ENCODE data around the gene PATE4. TPM values are rescaled to one million over a fixed set of nuclear protein-coding genes. Genes with fewer than 3 reads are reported as not detected.
"Not testable (repeated sequence)": the region's sequence is repeated elsewhere in the genome, so short reads cannot be mapped to it uniquely, and the experiment has no call there.

PATE4 gene
- total RNA-seq, 4 donors from 2014 or later: not detected

DNA sequence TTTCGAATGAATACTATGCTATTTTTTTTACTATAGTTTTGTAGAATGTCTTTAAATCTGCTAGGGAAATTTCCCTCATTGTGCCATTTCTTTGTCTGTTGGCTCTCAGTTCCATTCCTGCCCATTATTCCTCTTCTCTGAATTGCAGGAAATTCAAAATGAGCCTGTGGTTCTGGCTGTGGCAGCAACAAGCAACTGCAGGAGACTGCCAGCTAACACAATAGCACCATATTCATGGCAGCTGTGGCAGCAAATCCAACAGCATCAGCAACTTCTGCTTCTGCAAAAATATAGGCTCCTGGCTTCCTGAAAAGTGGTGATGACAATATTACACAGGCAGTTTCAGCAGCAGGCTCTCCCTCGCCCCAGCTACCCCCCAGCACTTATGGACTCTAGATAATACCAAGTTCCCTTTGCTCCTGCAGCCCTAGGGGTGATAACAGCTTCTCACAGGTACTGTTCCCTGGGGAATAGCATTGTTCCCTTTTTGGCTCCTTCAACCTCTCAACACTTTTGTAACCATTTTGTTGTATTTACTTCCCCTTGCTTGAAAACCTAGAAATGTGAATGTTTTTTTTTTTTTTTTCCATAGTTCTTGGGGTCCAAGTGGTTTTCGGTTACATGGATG, 9.3 kb downstream of the PATE4 start:
- 71% methylated on average over 2 of the region's 3 CpGs for WGBS
- TF ChIP-seq, protein P1, sequence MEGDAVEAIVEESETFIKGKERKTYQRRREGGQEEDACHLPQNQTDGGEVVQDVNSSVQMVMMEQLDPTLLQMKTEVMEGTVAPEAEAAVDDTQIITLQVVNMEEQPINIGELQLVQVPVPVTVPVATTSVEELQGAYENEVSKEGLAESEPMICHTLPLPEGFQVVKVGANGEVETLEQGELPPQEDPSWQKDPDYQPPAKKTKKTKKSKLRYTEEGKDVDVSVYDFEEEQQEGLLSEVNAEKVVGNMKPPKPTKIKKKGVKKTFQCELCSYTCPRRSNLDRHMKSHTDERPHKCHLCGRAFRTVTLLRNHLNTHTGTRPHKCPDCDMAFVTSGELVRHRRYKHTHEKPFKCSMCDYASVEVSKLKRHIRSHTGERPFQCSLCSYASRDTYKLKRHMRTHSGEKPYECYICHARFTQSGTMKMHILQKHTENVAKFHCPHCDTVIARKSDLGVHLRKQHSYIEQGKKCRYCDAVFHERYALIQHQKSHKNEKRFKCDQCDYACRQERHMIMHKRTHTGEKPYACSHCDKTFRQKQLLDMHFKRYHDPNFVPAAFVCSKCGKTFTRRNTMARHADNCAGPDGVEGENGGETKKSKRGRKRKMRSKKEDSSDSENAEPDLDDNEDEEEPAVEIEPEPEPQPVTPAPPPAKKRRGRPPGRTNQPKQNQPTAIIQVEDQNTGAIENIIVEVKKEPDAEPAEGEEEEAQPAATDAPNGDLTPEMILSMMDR (IDR thresholded peaks at IDR 0.05): no peak
- TF ChIP-seq POLR2AphosphoS5 (IDR thresholded peaks at IDR 0.05) (no peak), POLR2A (IDR thresholded peaks at IDR 0.05; ENCODE audit: low read depth) (no peak), EP300 (IDR thresholded peaks at IDR 0.05) (no peak)

DNA sequence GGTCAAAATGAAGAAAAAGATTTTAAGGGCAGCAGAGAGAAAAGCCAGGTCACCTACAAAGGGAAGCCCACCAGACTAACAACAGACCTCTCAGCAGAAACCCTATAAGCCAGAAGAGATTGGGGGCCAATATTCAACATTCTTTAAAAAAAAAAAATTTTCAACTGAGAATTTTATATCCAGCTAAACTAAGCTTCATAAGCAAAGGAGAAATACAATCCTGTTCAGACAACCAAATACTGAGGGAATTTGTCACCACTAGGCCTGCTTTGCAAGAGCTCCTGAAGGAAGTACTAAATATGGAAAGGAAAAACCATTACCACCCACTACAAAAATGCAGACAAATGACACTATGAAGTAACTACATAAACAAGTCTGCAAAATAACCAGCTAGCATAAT, 13.1 kb downstream of the PATE4 start:
- no peak overlapping the region for H3K27ac ChIP-seq (replicated peaks in 1 of 4)
- peaks cover 0 to 28% (median 15%) of the 10 kb centered on the region in 4 donors for H3K9me3 ChIP-seq
- H3K27me3 ChIP-seq: no peaks in the 10 kb centered on the region
- intact Hi-C loops (cut with DNase I): no loop called here
- TF ChIP-seq EP300 (IDR thresholded peaks at IDR 0.05): no peak
- TF ChIP-seq POLR2AphosphoS5 (IDR thresholded peaks at IDR 0.05): no peak
- TF ChIP-seq, protein P1 (IDR thresholded peaks at IDR 0.05): no peak
- no peak for TF ChIP-seq POLR2A (IDR thresholded peaks at IDR 0.05; ENCODE audit: low read depth)
- no peak for DNase-seq (ENCODE audit: extremely low spot score)
- no peaks in the 10 kb centered on the region for H3K36me3 ChIP-seq
- no peak overlapping the region for H3K4me3 ChIP-seq
- H3K4me1 ChIP-seq: no peaks in the 10 kb centered on the region

More for the DNA sequence above, 9.3 kb downstream of the PATE4 start:
- no peak overlapping the region for H3K4me3 ChIP-seq
- intact Hi-C loops (cut with DNase I): no loop called here
- no peaks in the 10 kb centered on the region for H3K27me3 ChIP-seq
- H3K4me1 ChIP-seq: no peaks in the 10 kb centered on the region
- no peaks in the 10 kb centered on the region for H3K36me3 ChIP-seq
- H3K27ac ChIP-seq (replicated peaks in 1 of 4): no peak overlapping the region
- DNase-seq (ENCODE audit: extremely low spot score): no peak
- peaks cover 0 to 24% (median 15%) of the 10 kb centered on the region in 4 donors for H3K9me3 ChIP-seq

DNA sequence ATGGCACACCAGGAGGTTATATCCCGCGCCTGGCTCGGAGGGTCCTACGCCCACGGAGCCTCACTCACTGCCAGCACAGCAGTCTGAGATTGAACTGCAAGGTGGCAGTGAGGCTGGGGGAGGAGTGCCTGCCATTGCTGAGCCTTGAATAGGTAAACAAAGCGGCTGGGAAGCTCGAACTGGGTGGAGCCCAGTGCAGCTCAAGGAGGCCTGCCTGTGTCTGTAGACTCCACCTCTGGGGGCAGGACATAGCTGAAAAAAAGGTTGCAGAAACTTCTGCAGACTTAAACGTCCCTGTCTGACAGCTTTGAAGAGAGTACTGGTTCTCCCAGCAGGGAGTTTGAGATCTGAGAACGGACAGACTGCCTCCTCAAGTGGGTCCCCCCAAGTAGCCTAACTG, 24.6 kb downstream of the PATE4 start:
- DNase-seq (ENCODE audit: extremely low spot score); H3K4me3 ChIP-seq; H3K27me3 ChIP-seq; H3K27ac ChIP-seq (replicated peaks in 1 of 4); intact Hi-C loops (cut with DNase I); H3K9me3 ChIP-seq; H3K36me3 ChIP-seq; H3K4me1 ChIP-seq: not testable (repeated sequence)
- 93% methylated on average over 4 of the region's 9 CpGs for WGBS

DNA sequence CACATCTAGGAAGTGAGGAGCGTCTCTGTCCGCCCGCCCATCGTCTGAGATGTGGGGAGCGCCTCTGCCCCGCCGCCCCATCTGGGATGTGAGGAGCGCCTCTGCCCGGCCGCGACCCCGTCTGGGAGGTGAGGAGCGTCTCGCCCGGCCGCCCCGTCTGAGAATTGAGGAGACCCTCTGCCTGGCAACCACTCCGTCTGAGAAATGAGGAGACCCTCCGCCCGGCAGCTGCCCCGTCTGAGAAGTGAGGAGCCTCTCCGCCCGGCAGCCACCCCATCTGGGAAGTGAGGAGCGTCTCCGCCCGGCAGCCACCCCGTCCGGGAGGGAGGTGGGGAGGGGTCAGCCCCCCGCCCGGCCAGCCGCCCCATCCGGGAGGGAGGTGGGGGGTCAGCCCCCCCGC, 29.7 kb downstream of the PATE4 start:
- WGBS: no CpG with 5 or more reads among the region's 33 CpGs
- H3K9me3 ChIP-seq; H3K4me3 ChIP-seq; H3K36me3 ChIP-seq; intact Hi-C loops (cut with DNase I); H3K27me3 ChIP-seq; H3K4me1 ChIP-seq; DNase-seq (ENCODE audit: extremely low spot score); H3K27ac ChIP-seq (replicated peaks in 1 of 4): not testable (repeated sequence)

DNA sequence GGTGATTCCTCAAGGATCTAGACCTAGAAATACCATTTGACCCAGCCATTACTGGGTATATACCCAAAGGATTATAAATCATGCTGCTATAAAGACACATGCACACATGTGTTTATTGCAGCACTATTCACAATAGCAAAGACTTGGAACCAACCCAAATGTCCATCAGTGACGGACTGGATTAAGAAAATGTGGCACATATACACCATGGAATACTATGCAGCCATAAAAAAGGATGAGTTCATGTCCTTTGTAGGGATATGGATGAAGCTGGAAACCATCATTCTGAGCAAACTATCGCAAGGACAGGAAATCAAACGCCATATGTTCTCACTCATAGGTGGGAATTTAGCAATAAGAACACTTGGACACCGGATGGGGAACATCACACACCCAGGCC, 32.2 kb downstream of the PATE4 start:
- DNase-seq (ENCODE audit: extremely low spot score); H3K9me3 ChIP-seq; H3K27me3 ChIP-seq; H3K4me3 ChIP-seq; H3K36me3 ChIP-seq; H3K4me1 ChIP-seq; intact Hi-C loops (cut with DNase I); H3K27ac ChIP-seq (replicated peaks in 1 of 4): not testable (repeated sequence)
- 86% methylated on average over 4 of the region's 4 CpGs for WGBS

DNA sequence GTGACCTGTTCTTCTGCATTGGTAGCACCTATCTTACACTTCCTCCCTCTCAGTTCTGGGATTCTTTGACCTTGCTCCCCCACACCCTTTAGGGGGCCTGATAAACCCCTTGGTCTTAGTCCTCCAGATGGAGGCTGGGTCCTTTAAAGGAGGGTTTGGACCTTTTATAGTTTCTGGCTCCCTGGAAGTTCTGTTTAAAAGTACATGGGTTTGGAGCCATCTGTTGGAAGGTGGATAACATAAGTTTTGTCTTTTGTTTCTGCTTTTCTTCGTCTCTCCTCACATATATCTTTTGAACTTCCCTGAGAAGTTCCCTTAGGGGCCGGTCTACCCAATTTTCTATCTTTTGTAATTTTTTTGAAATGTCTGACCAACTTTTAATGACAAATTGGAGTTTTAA, 36.4 kb downstream of the PATE4 start:
- Histone ChIP-seq H3K36me3 (no peaks in the 10 kb centered on the region), H3K27ac (replicated peaks in 1 of 4) (no peak overlapping the region), H3K4me1 (peaks cover 0 to 2% (median under 1%) of the 10 kb centered on the region in 4 donors), H3K4me3 (no peak overlapping the region), H3K9me3 (no peaks in the 10 kb centered on the region), H3K27me3 (no peaks in the 10 kb centered on the region)
- TF ChIP-seq EP300 (IDR thresholded peaks at IDR 0.05) (no peak), POLR2A (IDR thresholded peaks at IDR 0.05; ENCODE audit: low read depth) (no peak), POLR2AphosphoS5 (IDR thresholded peaks at IDR 0.05) (no peak)
- TF ChIP-seq, protein P1 (IDR thresholded peaks at IDR 0.05): no peak
- intact Hi-C loops (cut with DNase I): no loop called here
- WGBS: 87% methylated on average over 2 of the region's 2 CpGs
- DNase-seq (ENCODE audit: extremely low spot score): no peak
